ENCODE measurements around the gene SMC4. TPM values are rescaled to one million over a fixed set of nuclear protein-coding genes. Genes with fewer than 3 reads are reported as not detected.
A peak's percentile ranks its signal among the peaks of the same experiment; 100 is the strongest.

Gene SMC4
- total and polyA plus RNA-seq, 8 donors, result 6.5 to 15.7 (median 10.0) TPM

- intact Hi-C loops (cut with DNase I), result no loop called here
- H3K4me3 ChIP-seq, result peak overlapping the region; percentile 40 to 72 (median 58)
- 11 to 20% methylated on average over 16 of the region's 16 CpGs for WGBS, 2 donors
- DNase-seq (no peak), FAIRE-seq (no peak), ATAC-seq (no peak)
- H3K4me1 ChIP-seq, result peaks cover 0 to 18% (median 13%) of the 10 kb centered on the region in 3 donors
- TF ChIP-seq CTCF (IDR thresholded peaks at IDR 0.05), result no peak
- H3K27ac ChIP-seq, result peak overlapping the region in 2 of 4 donors; percentile 90 to 92
- no peaks in the 10 kb centered on the region for H3K9me3 ChIP-seq
- peaks cover 0 to 5% (median 0%) of the 10 kb centered on the region in 3 donors for H3K36me3 ChIP-seq
- no peaks in the 10 kb centered on the region for H3K27me3 ChIP-seq
These were observed 2.0 kb downstream of the SMC4 start for GRCh38 chr3:160401291-160402095.

- H3K4me3 ChIP-seq, result peak overlapping the region in 1 of 4 donors; percentile 72
- TF ChIP-seq CTCF (IDR thresholded peaks at IDR 0.05), result no peak
- H3K9me3 ChIP-seq, result no peaks in the 10 kb centered on the region
- no peak for FAIRE-seq
- no peak for ATAC-seq
- no peaks in the 10 kb centered on the region for H3K27me3 ChIP-seq
- no peak overlapping the region for H3K27ac ChIP-seq
- intact Hi-C loops (cut with DNase I), result no loop called here
- 46 to 62% methylated on average over 11 of the region's 11 CpGs for WGBS, 2 donors
- H3K36me3 ChIP-seq, result peaks cover 0 to 5% (median 0%) of the 10 kb centered on the region in 3 donors
- DNase-seq, result no peak
- peaks cover 0 to 18% (median 13%) of the 10 kb centered on the region in 3 donors for H3K4me1 ChIP-seq
These were observed 3.0 kb downstream of the SMC4 start for GRCh38 chr3:160402221-160403027.

- DNase-seq (no peak), FAIRE-seq (no peak), ATAC-seq (no peak)
- 57 to 68% methylated on average over 2 of the region's 2 CpGs for WGBS, 2 donors
- Histone ChIP-seq H3K27ac (no peak overlapping the region), H3K27me3 (no peaks in the 10 kb centered on the region), H3K9me3 (no peaks in the 10 kb centered on the region), H3K4me3 (no peak overlapping the region), H3K36me3 (peaks cover 0 to 5% (median 0%) of the 10 kb centered on the region in 3 donors), H3K4me1 (peaks cover 0 to 16% (median 13%) of the 10 kb centered on the region in 3 donors)
- no peak for TF ChIP-seq CTCF (IDR thresholded peaks at IDR 0.05)
- intact Hi-C loops (cut with DNase I), result no loop called here
These were observed 3.6 kb downstream of the SMC4 start for GRCh38 chr3:160403028-160403545.

- TF ChIP-seq CTCF (IDR thresholded peaks at IDR 0.05), result no peak
- no peaks in the 10 kb centered on the region for H3K27me3 ChIP-seq
- ATAC-seq, result no peak
- H3K9me3 ChIP-seq, result no peaks in the 10 kb centered on the region
- H3K4me3 ChIP-seq, result no peak overlapping the region
- H3K27ac ChIP-seq, result no peak overlapping the region
- peaks cover 0 to 10% (median 8%) of the 10 kb centered on the region in 3 donors for H3K4me1 ChIP-seq
- FAIRE-seq, result no peak
- intact Hi-C loops (cut with DNase I), result no loop called here
- peaks cover 0 to 5% (median 0%) of the 10 kb centered on the region in 3 donors for H3K36me3 ChIP-seq
- no peak for DNase-seq
- WGBS, 2 donors, result 68 to 72% methylated on average over 7 of the region's 7 CpGs
These were observed 4.5 kb downstream of the SMC4 start for GRCh38 chr3:160403796-160404470.

All from pancreas (tissue), 10 donors.